HCT116 (cell line): ENCODE results near the gene AP5S1. TPM values are rescaled to one million over a fixed set of nuclear protein-coding genes. Genes with fewer than 3 reads are reported as not detected.
A peak's percentile ranks its signal among the peaks of the same experiment; 100 is the strongest.

Experiments
- ATAC-seq: fragments of 200-7000 bp; cut with Tn5 transposase; 2 replicates; pipeline ENCODE4 v1.9.1; 2020; ENCODE audit warnings: mild to moderate bottlenecking, moderate library complexity
- BruUV-seq: library from RNA; stranded (reverse); fragments of 400-500 nt; replicated peaks from 2 replicates; lab custom pipeline; 2021; lab: Mats Ljungman, UMichigan
- CTCF ChIA-PET: fragments of 300-600 bp; sonication (Branson Sonifier 250); formaldehyde crosslinking; loops from one replicate; lab custom pipeline; 2021; ENCODE audit warnings: antibody characterized with exemption; lab: Charles Lee
- POLR2A ChIA-PET: fragments of 300-600, 350-600 bp; sonication (Branson Sonifier 250); formaldehyde crosslinking; loops from one replicate; lab custom pipeline; 2021; ENCODE audit warnings: antibody characterized with exemption; lab: Charles Lee
- RAD21 ChIA-PET, 2 experiments: fragments of 300-600 bp; sonication (Branson Sonifier 250); formaldehyde crosslinking; loops; one replicate each; lab custom pipeline; 2023; ENCODE audit warnings: low total read pairs in 2 of 2; ENCODE audit not compliant: uncharacterized antibody in 2 of 2, unreplicated experiment in 2 of 2, low non-redundant PET in 1 of 2; lab: Charles Lee
- DNase-seq: peaks from one replicate; pipeline ENCODE4 v3.0.0-alpha.2; 2010; ENCODE audit warnings: low read depth, low spot score
- H2AFZ ChIP-seq: fragments of 200-600 bp; shearing (Covaris generic), sonication (generic); 2 replicates; pipeline ENCODE4 v1.6.1; 2017; ENCODE audit warnings: low read depth, mixed run types, mixed read lengths, antibody characterized with exemption, low read length; ENCODE audit not compliant: poor library complexity, severe bottlenecking
- H3K27ac ChIP-seq: 2 replicates; pipeline ENCODE4 v1.5.1; 2012; ENCODE audit warnings: low read depth, low read length
- H3K27me3 ChIP-seq: fragments of 200-600 bp; sonication (generic); 2 replicates; pipeline ENCODE4 v1.6.1; 2016; ENCODE audit warnings: mixed run types, low read length, mixed read lengths; ENCODE audit not compliant: insufficient read depth
- H3K36me3 ChIP-seq, 2 experiments: fragments of 200-500 bp in 1 of 2; fragments of 200-600 bp in 1 of 2; sonication (Bioruptor generic) in 1 of 2; sonication (generic) in 1 of 2; 2 replicates each; pipeline versions ENCODE4 v1.5.1 to v1.6.1; 2014 to 2016; ENCODE audit warnings: low read length in 2 of 2, inconsistent platforms in 1 of 2, mixed read lengths in 1 of 2, mixed run types in 1 of 2; ENCODE audit not compliant: insufficient read depth in 2 of 2, control insufficient read depth in 1 of 2
- H3K4me1 ChIP-seq, 2 experiments: fragments of 200-600 bp in 1 of 2; sonication (generic) in 1 of 2; 2 replicates each; pipeline versions ENCODE4 v1.5.1 to v1.6.1; 2012 to 2017; ENCODE audit warnings: low read length in 2 of 2, inconsistent platforms in 1 of 2, mild to moderate bottlenecking in 1 of 2, mixed read lengths in 1 of 2, mixed run types in 1 of 2, moderate library complexity in 1 of 2; ENCODE audit not compliant: insufficient read depth in 2 of 2, control insufficient read depth in 1 of 2
- H3K4me2 ChIP-seq: fragments of 200-600 bp; sonication (generic); 2 replicates; pipeline ENCODE4 v1.6.1; 2017; ENCODE audit warnings: mixed run types, low read length, mixed read lengths
- H3K4me3 ChIP-seq, 2 experiments: fragments of 200-600 bp in 1 of 2; sonication (generic) in 1 of 2; replicated peaks in 1 of 2; 2 replicates each; pipeline ENCODE4 v1.5.1; 2011 to 2016; ENCODE audit warnings: low read length in 2 of 2, control low read depth in 1 of 2, low read depth in 1 of 2, mild to moderate bottlenecking in 1 of 2, mixed read lengths in 1 of 2, mixed run types in 1 of 2
- H3K79me2 ChIP-seq: fragments of 200-600 bp; sonication (generic); 2 replicates; pipeline ENCODE4 v1.6.1; 2017; ENCODE audit warnings: mild to moderate bottlenecking, mixed run types, low read length, moderate library complexity, mixed read lengths; ENCODE audit not compliant: insufficient read depth
- H3K9ac ChIP-seq: fragments of 200-600 bp; sonication (generic); 2 replicates; pipeline ENCODE4 v1.6.1; 2016; ENCODE audit warnings: low read length, mixed read lengths
- H3K9me2 ChIP-seq: fragments of 200-600 bp; sonication (generic), shearing (Covaris generic); 2 replicates; pipeline ENCODE4 v1.6.1; 2017; ENCODE audit warnings: mixed run types, mild to moderate bottlenecking, moderate library complexity; ENCODE audit not compliant: insufficient read depth
- H3K9me3 ChIP-seq, 2 experiments: fragments of 200-500 bp in 1 of 2; fragments of 200-600 bp in 1 of 2; sonication (Bioruptor generic) in 1 of 2; sonication (generic) in 1 of 2; 2 replicates each; pipeline ENCODE4 v1.6.1; 2014 to 2017; ENCODE audit warnings: low read length in 2 of 2, mixed read lengths in 2 of 2, inconsistent platforms in 1 of 2, low read depth in 1 of 2, mild to moderate bottlenecking in 1 of 2, mixed run types in 1 of 2, moderate library complexity in 1 of 2; ENCODE audit not compliant: control insufficient read depth in 1 of 2, insufficient read depth in 1 of 2
- H4K20me1 ChIP-seq: fragments of 200-600 bp; sonication (generic), shearing (Covaris generic); 2 replicates; pipeline ENCODE4 v1.6.1; 2017; ENCODE audit warnings: mixed run types, mild to moderate bottlenecking, moderate library complexity; ENCODE audit not compliant: insufficient read depth
- ELF1 ChIP-seq: IDR thresholded peaks from 2 replicates; pipeline ENCODE4 v1.6.1; 2012; ENCODE audit warnings: low read depth, borderline replicate concordance
- POLR2AphosphoS5 ChIP-seq: IDR thresholded peaks from 2 replicates; pipeline ENCODE4 v1.6.1; 2011; ENCODE audit warnings: mild to moderate bottlenecking, low read depth, low read length, moderate library complexity
- YY1 ChIP-seq: IDR thresholded peaks from 2 replicates; pipeline ENCODE4 v1.6.1; 2011; ENCODE audit warnings: low read length, low read depth, moderate library complexity, mild to moderate bottlenecking; ENCODE audit not compliant: insufficient replicate concordance; ENCODE audit errors: extremely low read depth
- ZBTB33 ChIP-seq: IDR thresholded peaks from 2 replicates; pipeline ENCODE4 v1.6.1; 2011; ENCODE audit warnings: mild to moderate bottlenecking, low read length, moderate library complexity; ENCODE audit not compliant: insufficient replicate concordance; ENCODE audit errors: extremely low read depth
- ZNF274 ChIP-seq: fragments of 200-500 bp; sonication (Bioruptor generic); IDR thresholded peaks from 2 replicates; pipeline ENCODE4 v1.6.1; 2014; ENCODE audit warnings: mild to moderate bottlenecking, low read depth, low read length, inconsistent platforms
- intact Hi-C: fragments of 100-400 bp; cut with micrococcal nuclease; formaldehyde crosslinking; loops from 2 replicates; pipeline ENCODE4 v1.10.0; 2022
- total RNA-seq: library from RNA; stranded (reverse); gene quantifications from one replicate; pipeline ENCODE4 v1.2.1, GENCODE V29; 2021; ENCODE audit not compliant: unreplicated experiment

Gene AP5S1
- total RNA-seq, 1 experiment from 2014 or later = 12.1 TPM

- Histone ChIP-seq H3K4me2 (no peak overlapping the region), H3K9ac (no peak overlapping the region), H3K4me1 (no peaks in the 10 kb centered on the region), H3K9me2 (no peaks in the 10 kb centered on the region), H3K9me3 (peaks cover 0 to 7% of the 10 kb centered on the region in 2 experiments; a peak in 1 of 4 replicates), H3K4me3 (no peak overlapping the region), H3K27ac (no peak overlapping the region), H3K27me3 (no peaks in the 10 kb centered on the region), H4K20me1 (no peaks in the 10 kb centered on the region), H2AFZ (no peak overlapping the region), H3K79me2 (peaks cover 27% of the 10 kb centered on the region), H3K36me3 (peaks cover 54 to 77% of the 10 kb centered on the region in 2 experiments)
- intact Hi-C loops = no loop called here
- CTCF ChIA-PET = no interaction called here
- POLR2A ChIA-PET = no interaction called here
- no peak for TF ChIP-seq ZBTB33
- no peak for TF ChIP-seq ZNF274
- no peak for TF ChIP-seq YY1
- RAD21 ChIA-PET = no interaction called here
- no TSS peak for BruUV-seq
- ATAC-seq = no peak
- no peak for DNase-seq
Measured at GRCh38 chr20:3862333-3862732, 42.0 kb downstream of the AP5S1 start.

- H3K9me2 ChIP-seq = no peaks in the 10 kb centered on the region
- no peak overlapping the region for H3K4me3 ChIP-seq
- no peak overlapping the region for H2AFZ ChIP-seq
- H3K4me2 ChIP-seq = no peak overlapping the region
- peaks cover 17% of the 10 kb centered on the region; the same call in 1 of the 2 replicates for H3K79me2 ChIP-seq
- BruUV-seq = no TSS peak
- peaks cover 46 to 67% of the 10 kb centered on the region in 2 experiments for H3K36me3 ChIP-seq
- intact Hi-C loops = no loop called here
- no peaks in the 10 kb centered on the region for H3K4me1 ChIP-seq
- ChIA-PET RAD21 (no interaction called here), POLR2A (no interaction called here), CTCF (no interaction called here)
- no peak overlapping the region for H3K27ac ChIP-seq
- ATAC-seq = no peak
- DNase-seq = no peak
- no peaks in the 10 kb centered on the region for H3K27me3 ChIP-seq
- TF ChIP-seq ELF1 = no peak
- TF ChIP-seq POLR2AphosphoS5 = 0 out of 2 replicates have a peak, but pooled peaks have one; percentile 7
- H3K9me3 ChIP-seq = peaks cover 0 to 7% of the 10 kb centered on the region in 2 experiments; a peak in 1 of 4 replicates
- no peak overlapping the region for H3K9ac ChIP-seq
- no peaks in the 10 kb centered on the region for H4K20me1 ChIP-seq
Measured at GRCh38 chr20:3863317-3863716, 43.0 kb downstream of the AP5S1 start.
